HepG2 (cell line): Measurements from ENCODE around the gene AGPAT2. TPM values are rescaled to one million over a fixed set of nuclear protein-coding genes. Genes with fewer than 3 reads are reported as not detected.

Source experiments
- CCDC6 ChIP-seq: sonication (generic); formaldehyde crosslinking; IDR thresholded peaks from 2 replicates; pipeline ENCODE4 v1.8.1; 2022; ENCODE audit warnings: mild to moderate bottlenecking, missing genetic modification reagents, moderate library complexity
- GATAD2A ChIP-seq: IDR thresholded peaks from 2 replicates; pipeline ENCODE4 v1.6.1; 2016
- HMGXB4 ChIP-seq, 2 experiments: sonication (generic) in 1 of 2; formaldehyde crosslinking in 1 of 2; IDR thresholded peaks; 2 replicates each; pipeline versions ENCODE4 v1.4.0 to v1.6.1; 2018 to 2020; ENCODE audit warnings: missing genetic modification reagents in 2 of 2, borderline replicate concordance in 1 of 2, low read depth in 1 of 2, mild to moderate bottlenecking in 1 of 2, missing biosample characterization in 1 of 2
- KAT7 ChIP-seq: IDR thresholded peaks from 2 replicates; pipeline ENCODE4 v1.6.1; 2018; ENCODE audit warnings: borderline replicate concordance, missing compliant biosample characterization
- MAX ChIP-seq: IDR thresholded peaks from 2 replicates; pipeline ENCODE4 v1.6.1; 2012; ENCODE audit warnings: inconsistent platforms
- SAP130 ChIP-seq: IDR thresholded peaks from 2 replicates; pipeline ENCODE4 v1.6.1; 2016; ENCODE audit warnings: low read depth
- U2AF1 ChIP-seq: fragments of 200-400 bp; formaldehyde crosslinking; optimal IDR thresholded peaks from 2 replicates; pipeline ENCODE3; 2017; ENCODE audit warnings: mild to moderate bottlenecking, low read depth, low read length
- XRCC5 ChIP-seq: fragments of 200-400 bp; formaldehyde crosslinking; optimal IDR thresholded peaks from 2 replicates; pipeline ENCODE3; 2017; ENCODE audit warnings: mild to moderate bottlenecking, low read length
- ZFP91 ChIP-seq: sonication (generic); formaldehyde crosslinking; IDR thresholded peaks from 2 replicates; pipeline ENCODE4 v1.9.0; 2022; ENCODE audit warnings: missing genetic modification reagents, mild to moderate bottlenecking, borderline replicate concordance
- ZNF512B ChIP-seq: sonication (generic); formaldehyde crosslinking; IDR thresholded peaks from 2 replicates; pipeline ENCODE4 v1.5.1; 2020; ENCODE audit warnings: missing genetic modification reagents, mild to moderate bottlenecking, borderline replicate concordance
- ZNF687 ChIP-seq: sonication (generic); formaldehyde crosslinking; IDR thresholded peaks from 2 replicates; pipeline ENCODE4 v1.5.1; 2020; ENCODE audit warnings: mild to moderate bottlenecking, missing genetic modification reagents, moderate library complexity
- ZSCAN29 ChIP-seq: sonication (generic); formaldehyde crosslinking; conservative IDR thresholded peaks from 2 replicates; pipeline ENCODE4 v1.4.0; 2020; ENCODE audit warnings: mild to moderate bottlenecking, missing genetic modification reagents
- ZSCAN31 ChIP-seq: sonication (generic); formaldehyde crosslinking; IDR thresholded peaks from 2 replicates; pipeline ENCODE4 v1.5.0; 2020; ENCODE audit warnings: low read depth, mild to moderate bottlenecking, missing genetic modification reagents
- polyA plus RNA-seq, 8 experiments: library from polyadenylated mRNA; depleted of rRNA in 3 of 8; stranded (reverse) in 7 of 8; unstranded in 1 of 8; fragments of >200 nt; fragmentation: Illumina TruSeq in 4 of 8; extraction: Trizol in 4 of 8; gene quantifications; 2 replicates each; pipeline versions ENCODE4 v1.2.1 to v1.2.3, GENCODE V29; 2011 to 2016; ENCODE audit warnings: low read depth in 4 of 8, missing spikeins in 1 of 8, mixed read lengths in 1 of 8; ENCODE audit not compliant: insufficient read depth in 1 of 8
- total RNA-seq, 5 experiments: library from RNA; depleted of rRNA; stranded (reverse); fragments of >200 nt; fragmentation: Illumina TruSeq; extraction: Trizol; gene quantifications; 2 replicates each; pipeline ENCODE4 v1.2.3, GENCODE V29; 2016; ENCODE audit warnings: low read depth in 1 of 5

Gene AGPAT2
- total and polyA plus RNA-seq, 2 of the 13 experiments (the other 11 are each of a cell fraction or from before 2014, with no cell fraction given): 3.9 to 25.8 TPM

- TF ChIP-seq U2AF1 (peak; percentile 55), XRCC5 (peak; percentile 50), KAT7 (CRISPR knock-in tag) (0 out of 2 replicates have a peak, but pooled peaks have one; percentile 37), MAX (0 out of 2 replicates have a peak, but pooled peaks have one; percentile 15), SAP130 (peak; percentile 65), CCDC6 (CRISPR knock-in tag) (no peak), ZSCAN29 (CRISPR knock-in tag) (peak; percentile 98), ZSCAN31 (no peak), ZNF687 (CRISPR knock-in tag) (0 out of 2 replicates have a peak, but pooled peaks have one; percentile 7), ZFP91 (0 out of 2 replicates have a peak, but pooled peaks have one; percentile 1), ZNF512B (CRISPR knock-in tag) (no peak), GATAD2A (CRISPR knock-in tag) (no peak), HMGXB4 (CRISPR knock-in tag; IDR thresholded peaks at IDR 0.05; ENCODE audit: borderline replicate concordance in 1 of 2, low read depth in 1 of 2) (peak; percentile 67 to 73; a peak in 2 of 4 replicates)
- TF ChIP-seq, all 625 proteins: peak for 14
Measured at GRCh38 chr9:136726631-136727191, 39.5 kb upstream of the AGPAT2 start (continued).
